MM.1S (cell line): ENCODE results near the gene LATS2.
"Not testable (repeated sequence)": the region's sequence is repeated elsewhere in the genome, so short reads cannot be mapped to it uniquely, and the experiment has no call there.

Experiments
- DNase-seq: peaks from one replicate; pipeline ENCODE4 v3.0.0-alpha.2; 2015
- H2AFZ ChIP-seq: fragments of 300-600 bp; sonication (generic); 2 replicates; pipeline ENCODE4 v1.6.0; 2016; ENCODE audit warnings: antibody characterized with exemption, low read length
- H3F3A ChIP-seq: fragments of 300-600 bp; sonication (generic); 2 replicates; pipeline ENCODE4 v1.6.1; 2016; ENCODE audit warnings: mild to moderate bottlenecking, antibody characterized with exemption, low read length, moderate library complexity, mixed read lengths; ENCODE audit not compliant: insufficient read depth
- H3K27ac ChIP-seq: fragments of 300-600 bp; sonication (generic); 2 replicates; pipeline ENCODE4 v1.5.1; 2016; ENCODE audit warnings: mild to moderate bottlenecking, low read length
- H3K27me3 ChIP-seq: fragments of 300-600 bp; sonication (generic); replicated peaks from 2 replicates; pipeline ENCODE4 v1.6.0; 2016; ENCODE audit warnings: low read length; ENCODE audit not compliant: insufficient read depth
- H3K36me3 ChIP-seq: fragments of 300-600 bp; sonication (generic); replicated peaks from 2 replicates; pipeline ENCODE4 v1.6.1; 2016; ENCODE audit warnings: mild to moderate bottlenecking, low read length, mixed read lengths; ENCODE audit not compliant: insufficient read depth
- H3K4me1 ChIP-seq: fragments of 300-600 bp; sonication (generic); 2 replicates; pipeline ENCODE4 v1.6.1; 2016; ENCODE audit warnings: low read length, mixed read lengths
- H3K4me2 ChIP-seq: fragments of 300-600 bp; sonication (generic); 2 replicates; pipeline ENCODE4 v1.6.0; 2016; ENCODE audit warnings: low read depth, low read length
- H3K4me3 ChIP-seq: fragments of 300-600 bp; sonication (generic); 2 replicates; pipeline ENCODE4 v1.5.1; 2016; ENCODE audit warnings: low read length, mixed read lengths
- H3K79me2 ChIP-seq: fragments of 300-600 bp; sonication (generic); 2 replicates; pipeline ENCODE4 v1.6.1; 2016; ENCODE audit warnings: mixed run types, low read length, mixed read lengths
- H3K9ac ChIP-seq: fragments of 300-600 bp; sonication (generic); 2 replicates; pipeline ENCODE4 v1.6.1; 2016; ENCODE audit warnings: low read length, mixed read lengths
- H3K9me2 ChIP-seq: fragments of 300-600 bp; sonication (generic); replicated peaks from 2 replicates; pipeline ENCODE4 v1.6.1; 2016; ENCODE audit warnings: mild to moderate bottlenecking, low read length, mixed read lengths; ENCODE audit not compliant: insufficient read depth
- H3K9me3 ChIP-seq: fragments of 300-600 bp; sonication (generic); replicated peaks from 2 replicates; pipeline ENCODE4 v1.6.1; 2016; ENCODE audit warnings: mild to moderate bottlenecking, low read length, mixed read lengths; ENCODE audit not compliant: insufficient read depth
- H4K20me1 ChIP-seq: fragments of 300-600 bp; sonication (generic); 2 replicates; pipeline ENCODE4 v1.6.1; 2016; ENCODE audit warnings: mild to moderate bottlenecking, low read length, moderate library complexity, mixed read lengths; ENCODE audit not compliant: insufficient read depth
- EZH2 ChIP-seq: fragments of 300-600 bp; sonication (generic); optimal IDR thresholded peaks from 2 replicates; pipeline ENCODE3; 2017; ENCODE audit warnings: low read depth, mild to moderate bottlenecking, antibody characterized with exemption, low read length, mixed read lengths
- EZH2phosphoT487 ChIP-seq: fragments of 300-600 bp; sonication (generic); IDR thresholded peaks from 2 replicates; pipeline ENCODE4 v1.6.1; 2018; ENCODE audit warnings: antibody characterized with exemption, low read length
- TF ChIP-seq, protein P1 (sequence below): fragments of 300-600 bp; sonication (generic); IDR thresholded peaks from 2 replicates; pipeline ENCODE4 v1.5.1; 2016; ENCODE audit warnings: antibody characterized with exemption, low read length, mixed read lengths

Gene LATS2

DNA sequence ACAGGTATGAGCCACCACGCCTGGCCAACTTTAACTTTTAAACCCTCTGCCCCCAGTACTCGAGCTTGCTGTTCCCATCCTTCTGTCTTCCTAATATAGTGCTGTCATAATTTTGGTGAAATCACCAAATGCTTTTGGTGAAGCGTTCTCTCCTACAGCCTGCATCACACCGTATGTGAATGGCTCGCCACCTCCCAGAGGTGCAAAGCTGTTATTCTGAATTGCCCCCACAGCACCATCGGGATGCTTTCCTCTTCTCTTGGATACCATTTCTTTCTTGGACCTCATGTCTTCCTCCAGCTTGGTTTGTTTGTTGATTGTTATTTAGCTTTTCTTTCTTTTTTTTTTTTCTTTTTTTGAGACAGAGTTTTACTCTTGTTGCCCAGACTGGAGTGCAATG lies 105.9 kb downstream of the LATS2 start:
- H2AFZ ChIP-seq = no peak overlapping the region
- TF ChIP-seq EZH2 (no peak), EZH2phosphoT487 (no peak)
- TF ChIP-seq, protein P1, sequence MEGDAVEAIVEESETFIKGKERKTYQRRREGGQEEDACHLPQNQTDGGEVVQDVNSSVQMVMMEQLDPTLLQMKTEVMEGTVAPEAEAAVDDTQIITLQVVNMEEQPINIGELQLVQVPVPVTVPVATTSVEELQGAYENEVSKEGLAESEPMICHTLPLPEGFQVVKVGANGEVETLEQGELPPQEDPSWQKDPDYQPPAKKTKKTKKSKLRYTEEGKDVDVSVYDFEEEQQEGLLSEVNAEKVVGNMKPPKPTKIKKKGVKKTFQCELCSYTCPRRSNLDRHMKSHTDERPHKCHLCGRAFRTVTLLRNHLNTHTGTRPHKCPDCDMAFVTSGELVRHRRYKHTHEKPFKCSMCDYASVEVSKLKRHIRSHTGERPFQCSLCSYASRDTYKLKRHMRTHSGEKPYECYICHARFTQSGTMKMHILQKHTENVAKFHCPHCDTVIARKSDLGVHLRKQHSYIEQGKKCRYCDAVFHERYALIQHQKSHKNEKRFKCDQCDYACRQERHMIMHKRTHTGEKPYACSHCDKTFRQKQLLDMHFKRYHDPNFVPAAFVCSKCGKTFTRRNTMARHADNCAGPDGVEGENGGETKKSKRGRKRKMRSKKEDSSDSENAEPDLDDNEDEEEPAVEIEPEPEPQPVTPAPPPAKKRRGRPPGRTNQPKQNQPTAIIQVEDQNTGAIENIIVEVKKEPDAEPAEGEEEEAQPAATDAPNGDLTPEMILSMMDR = no peak
- H3K9me2 ChIP-seq = no peaks in the 10 kb centered on the region
- H4K20me1 ChIP-seq = no peaks in the 10 kb centered on the region
- no peaks in the 10 kb centered on the region for H3K4me1 ChIP-seq
- no peak overlapping the region for H3K4me3 ChIP-seq
- H3K9me3 ChIP-seq = no peaks in the 10 kb centered on the region
- H3K4me2 ChIP-seq = no peak overlapping the region
- no peaks in the 10 kb centered on the region for H3K79me2 ChIP-seq
- H3K9ac ChIP-seq = no peak overlapping the region
- no peaks in the 10 kb centered on the region for H3F3A ChIP-seq
- no peak for DNase-seq
- no peaks in the 10 kb centered on the region for H3K36me3 ChIP-seq
- H3K27me3 ChIP-seq = no peaks in the 10 kb centered on the region
- no peak overlapping the region for H3K27ac ChIP-seq

GRCh38 chr13:20953245-20953931 lies 108.0 kb downstream of the LATS2 start:
- H3K4me2 ChIP-seq = no peak overlapping the region
- TF ChIP-seq EZH2phosphoT487 (no peak), EZH2 (no peak)
- TF ChIP-seq, protein P1 = no peak
- no peak overlapping the region for H2AFZ ChIP-seq
- H3K4me3 ChIP-seq = no peak overlapping the region
- H3K79me2 ChIP-seq = no peaks in the 10 kb centered on the region
- H3K36me3 ChIP-seq = no peaks in the 10 kb centered on the region
- no peaks in the 10 kb centered on the region for H3K4me1 ChIP-seq
- no peaks in the 10 kb centered on the region for H3K27me3 ChIP-seq
- H3K9me2 ChIP-seq = no peaks in the 10 kb centered on the region
- DNase-seq = no peak
- H3F3A ChIP-seq = no peaks in the 10 kb centered on the region
- H4K20me1 ChIP-seq = no peaks in the 10 kb centered on the region
- no peak overlapping the region for H3K9ac ChIP-seq
- H3K9me3 ChIP-seq = no peaks in the 10 kb centered on the region
- no peak overlapping the region for H3K27ac ChIP-seq

DNA sequence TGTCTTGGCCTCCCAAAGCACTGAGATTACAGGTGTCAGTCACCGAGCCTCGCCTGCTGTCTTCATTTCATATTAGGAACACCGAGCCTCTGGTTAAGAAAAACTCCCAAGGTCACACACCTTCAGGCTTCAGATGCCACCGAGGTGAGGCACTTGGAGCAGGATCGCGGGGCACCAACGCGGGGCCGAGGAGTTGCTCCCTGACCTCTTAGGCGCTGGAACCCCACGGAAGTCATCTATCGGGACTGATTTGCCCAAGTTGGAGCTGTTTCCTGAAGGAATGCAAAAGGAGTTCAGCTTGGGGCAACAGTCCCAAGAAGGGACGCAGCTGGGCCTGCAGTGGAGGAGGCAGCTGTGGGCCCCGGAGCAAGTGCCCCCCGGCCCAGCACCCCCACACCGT lies 108.5 kb downstream of the LATS2 start:
- Histone ChIP-seq H3K9me3 (no peaks in the 10 kb centered on the region), H3K27me3 (no peaks in the 10 kb centered on the region), H3K79me2 (no peaks in the 10 kb centered on the region), H3F3A (no peaks in the 10 kb centered on the region), H3K27ac (no peak overlapping the region), H3K4me3 (no peak overlapping the region), H3K9ac (no peak overlapping the region), H3K4me2 (no peak overlapping the region), H2AFZ (no peak overlapping the region), H3K36me3 (no peaks in the 10 kb centered on the region), H3K9me2 (no peaks in the 10 kb centered on the region), H4K20me1 (no peaks in the 10 kb centered on the region), H3K4me1 (no peaks in the 10 kb centered on the region)
- DNase-seq = no peak
- TF ChIP-seq, protein P1 = no peak
- no peak for TF ChIP-seq EZH2phosphoT487
- no peak for TF ChIP-seq EZH2

DNA sequence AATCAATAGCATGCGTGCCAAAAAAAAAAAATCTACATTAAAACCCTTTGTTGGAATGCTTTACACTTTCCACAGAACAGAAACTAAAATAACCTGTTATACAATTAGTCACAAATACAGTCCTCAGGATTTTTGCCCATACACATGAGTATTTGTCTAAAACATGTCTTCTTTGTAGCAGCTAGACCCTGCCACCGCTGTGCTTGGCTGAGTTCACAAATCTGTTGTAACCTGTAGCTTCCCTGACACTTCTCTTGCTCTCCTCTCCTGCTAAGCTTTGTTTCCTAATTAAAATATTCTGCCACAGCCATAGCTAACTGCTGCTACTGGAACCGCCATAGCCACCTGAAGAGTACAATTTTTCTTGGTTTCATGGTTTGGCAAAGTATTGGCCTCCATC lies 113.4 kb downstream of the LATS2 start:
- not testable (repeated sequence) for H3K9me3 ChIP-seq, H2AFZ ChIP-seq, H3K9ac ChIP-seq, H3K36me3 ChIP-seq, H3K27me3 ChIP-seq, H3K79me2 ChIP-seq, H3K4me3 ChIP-seq, H3F3A ChIP-seq, H3K4me1 ChIP-seq, H3K27ac ChIP-seq, H4K20me1 ChIP-seq, H3K4me2 ChIP-seq, DNase-seq, H3K9me2 ChIP-seq
